ENCODE results near the gene KCNH2. TPM values are rescaled to one million over a fixed set of nuclear protein-coding genes. Genes with fewer than 3 reads are reported as not detected.

The KCNH2 gene
- total RNA-seq, 4 donors from 2014 or later, result 0.19 to 2.5 (median 0.72) TPM

GRCh38 chr7:151009327-151010036 lies 31.4 kb upstream of the KCNH2 start:
- Histone ChIP-seq H3K4me3 (no peak overlapping the region), H3K27ac (no peak overlapping the region), H3K4me1 (peaks cover 12 to 79% (median 35%) of the 10 kb centered on the region in 3 donors), H3K36me3 (no peaks in the 10 kb centered on the region), H3K27me3 (peaks cover 0 to 75% (median 5%) of the 10 kb centered on the region in 4 donors), H3K9me3 (no peaks in the 10 kb centered on the region)
- intact Hi-C loops (cut with DNase I), result no loop called here
- no peak for TF ChIP-seq POLR2A (IDR thresholded peaks at IDR 0.05)
- TF ChIP-seq, protein P1, sequence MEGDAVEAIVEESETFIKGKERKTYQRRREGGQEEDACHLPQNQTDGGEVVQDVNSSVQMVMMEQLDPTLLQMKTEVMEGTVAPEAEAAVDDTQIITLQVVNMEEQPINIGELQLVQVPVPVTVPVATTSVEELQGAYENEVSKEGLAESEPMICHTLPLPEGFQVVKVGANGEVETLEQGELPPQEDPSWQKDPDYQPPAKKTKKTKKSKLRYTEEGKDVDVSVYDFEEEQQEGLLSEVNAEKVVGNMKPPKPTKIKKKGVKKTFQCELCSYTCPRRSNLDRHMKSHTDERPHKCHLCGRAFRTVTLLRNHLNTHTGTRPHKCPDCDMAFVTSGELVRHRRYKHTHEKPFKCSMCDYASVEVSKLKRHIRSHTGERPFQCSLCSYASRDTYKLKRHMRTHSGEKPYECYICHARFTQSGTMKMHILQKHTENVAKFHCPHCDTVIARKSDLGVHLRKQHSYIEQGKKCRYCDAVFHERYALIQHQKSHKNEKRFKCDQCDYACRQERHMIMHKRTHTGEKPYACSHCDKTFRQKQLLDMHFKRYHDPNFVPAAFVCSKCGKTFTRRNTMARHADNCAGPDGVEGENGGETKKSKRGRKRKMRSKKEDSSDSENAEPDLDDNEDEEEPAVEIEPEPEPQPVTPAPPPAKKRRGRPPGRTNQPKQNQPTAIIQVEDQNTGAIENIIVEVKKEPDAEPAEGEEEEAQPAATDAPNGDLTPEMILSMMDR (IDR thresholded peaks at IDR 0.05), result no peak
- WGBS, 2 donors, result 60 to 65% methylated on average over 2 to 5 of the region's 22 CpGs
- no peak for DNase-seq

- WGBS, 2 donors, result 44 to 55% methylated on average over 13 to 23 of the region's 40 CpGs
- no peaks in the 10 kb centered on the region for H3K9me3 ChIP-seq
- peak overlapping the region in 2 of 4 donors; percentile 23 to 37 for H3K4me3 ChIP-seq
- H3K4me1 ChIP-seq, result peaks cover 12 to 71% (median 35%) of the 10 kb centered on the region in 3 donors
- intact Hi-C loops (cut with DNase I), result no loop called here
- peaks cover 0 to 68% (median 4%) of the 10 kb centered on the region in 4 donors for H3K27me3 ChIP-seq
- TF ChIP-seq, protein P1 (IDR thresholded peaks at IDR 0.05), result peak; percentile 47 to 79 (median 65)
- no peak for TF ChIP-seq POLR2A (IDR thresholded peaks at IDR 0.05)
- DNase-seq, result no peak
- peak overlapping the region in 2 of 4 donors; percentile 26 to 37 for H3K27ac ChIP-seq
- H3K36me3 ChIP-seq, result no peaks in the 10 kb centered on the region
These were observed 30.6 kb upstream of the KCNH2 start for GRCh38 chr7:151008511-151009323.

DNA sequence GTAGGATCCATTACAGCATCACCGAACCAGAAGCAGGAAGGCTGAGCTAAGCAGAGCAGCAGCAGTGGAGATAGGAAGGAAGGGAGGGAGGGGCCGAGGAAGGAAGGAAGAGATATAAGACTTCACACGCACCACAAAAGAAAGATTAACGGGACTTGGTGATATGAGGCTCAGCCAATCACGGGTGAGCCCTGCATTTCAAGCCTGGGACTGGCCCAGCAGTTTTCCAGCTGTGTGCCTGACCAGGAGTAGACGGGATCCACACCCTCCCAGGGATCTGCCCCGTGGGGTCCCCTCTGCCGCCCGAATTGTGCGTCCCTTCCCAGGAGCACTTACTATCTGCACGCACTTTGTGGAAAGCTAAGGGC lies 30.0 kb upstream of the KCNH2 start:
- Histone ChIP-seq H3K9me3 (no peaks in the 10 kb centered on the region), H3K36me3 (no peaks in the 10 kb centered on the region), H3K27ac (peak overlapping the region in 2 of 4 donors; percentile 26 to 37), H3K4me1 (peaks cover 6 to 65% (median 29%) of the 10 kb centered on the region in 3 donors), H3K4me3 (peak overlapping the region in 1 of 4 donors; percentile 37), H3K27me3 (peaks cover 0 to 62% (median 2%) of the 10 kb centered on the region in 4 donors)
- TF ChIP-seq, protein P1 (IDR thresholded peaks at IDR 0.05), result no peak
- no peak for TF ChIP-seq POLR2A (IDR thresholded peaks at IDR 0.05)
- no peak for DNase-seq
- intact Hi-C loops (cut with DNase I), result no loop called here
- 16 to 19% methylated on average over 7 to 10 of the region's 11 CpGs for WGBS, 2 donors

GRCh38 chr7:151007469-151007898 lies 29.4 kb upstream of the KCNH2 start:
- 50 to 88% methylated on average over 2 to 4 of the region's 7 CpGs for WGBS, 2 donors
- no peaks in the 10 kb centered on the region for H3K9me3 ChIP-seq
- peaks cover 0 to 55% (median 0%) of the 10 kb centered on the region in 4 donors for H3K27me3 ChIP-seq
- peaks cover 3 to 59% (median 26%) of the 10 kb centered on the region in 3 donors for H3K4me1 ChIP-seq
- H3K27ac ChIP-seq, result peak overlapping the region in 2 of 4 donors; percentile 26 to 37
- DNase-seq, result no peak
- intact Hi-C loops (cut with DNase I), result no loop called here
- H3K4me3 ChIP-seq, result no peak overlapping the region
- no peaks in the 10 kb centered on the region for H3K36me3 ChIP-seq
- TF ChIP-seq, protein P1 (IDR thresholded peaks at IDR 0.05), result no peak
- no peak for TF ChIP-seq POLR2A (IDR thresholded peaks at IDR 0.05)
